Stromal cell of bone marrow (primary cell): ENCODE data around the gene PRR7.

Source experiments
- DNase-seq: peaks from one replicate; pipeline ENCODE4 v3.0.0-alpha.2; 2012; ENCODE audit warnings: low read depth

The PRR7 gene

DNA sequence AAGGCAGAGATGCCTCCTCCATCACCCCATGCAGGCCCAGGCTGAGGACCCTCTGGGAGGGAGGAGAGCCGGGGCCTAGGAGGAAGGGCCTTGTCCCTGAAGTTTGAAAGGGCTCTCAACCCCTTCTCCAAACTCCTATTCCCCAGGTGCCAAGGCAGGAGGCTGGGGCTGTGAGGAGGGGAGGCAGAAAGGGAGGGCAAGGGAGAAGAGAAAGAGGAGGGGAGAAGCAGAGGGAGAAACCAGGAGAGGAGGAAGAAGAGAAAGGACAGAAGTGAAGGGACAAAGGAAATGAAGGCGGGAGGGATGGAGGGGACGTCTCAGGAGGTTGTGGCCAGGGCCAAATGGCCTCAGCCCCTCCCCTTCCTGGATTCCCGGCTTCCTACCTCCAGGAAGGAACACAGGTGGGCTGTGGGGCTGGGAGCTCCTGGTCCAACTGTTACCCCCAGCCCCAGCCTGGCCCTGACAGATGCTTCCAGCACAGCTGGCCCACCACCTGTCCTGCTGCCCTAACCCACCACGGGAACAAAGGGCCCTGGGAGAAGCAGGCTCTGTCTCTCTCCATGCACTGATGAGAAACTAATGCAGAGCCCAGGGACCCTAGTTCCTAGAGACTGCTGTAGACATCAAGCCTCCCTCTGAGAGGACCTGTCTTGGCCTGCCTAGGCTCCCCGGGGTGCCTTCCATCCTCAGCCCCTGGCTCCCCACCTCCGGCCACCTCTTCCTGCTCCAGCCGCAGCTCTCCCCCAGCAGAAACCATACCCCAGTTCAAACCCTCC, 23.3 kb downstream of the PRR7 start:
- DNase-seq, result no peak

DNA sequence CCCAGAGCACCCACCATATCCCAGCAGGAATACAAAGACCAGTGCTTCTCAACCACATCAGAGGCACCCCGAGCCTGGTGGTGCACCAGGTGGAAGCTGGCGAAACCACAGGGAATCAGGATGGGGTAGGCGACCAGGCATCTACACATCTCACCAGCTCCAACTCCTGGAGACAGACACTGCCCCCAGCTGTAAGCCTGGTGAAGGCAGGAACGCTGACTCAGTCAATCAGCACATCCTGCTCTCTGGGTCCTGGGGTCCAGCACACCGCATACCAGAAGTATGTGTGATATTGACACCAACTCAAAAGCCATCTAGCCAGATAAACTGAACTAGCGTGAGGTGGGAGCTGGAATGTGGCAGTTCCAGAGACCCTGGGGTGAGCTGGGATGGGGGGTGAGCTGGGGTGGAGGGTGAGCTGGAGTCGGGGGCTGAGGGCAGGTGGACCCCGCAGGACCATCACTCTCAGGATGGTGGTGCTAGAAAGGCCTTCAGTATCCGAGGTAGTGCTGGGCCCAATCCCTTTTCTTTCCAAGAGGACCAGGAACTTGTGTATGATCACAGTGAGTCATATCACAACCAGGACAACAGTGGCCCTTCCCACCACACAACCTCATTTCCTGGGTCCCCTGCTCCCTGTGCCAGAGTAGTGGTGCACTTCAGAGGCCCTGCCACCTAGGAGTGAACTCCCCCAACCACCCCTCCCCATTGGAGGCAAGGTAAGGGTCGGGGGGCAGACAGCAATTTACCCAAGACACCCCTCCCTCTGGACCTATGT, 24.3 kb downstream of the PRR7 start:
- DNase-seq, result no peak

- DNase-seq, result no peak
Measured at GRCh38 chr5:177471610-177472356, 25.2 kb downstream of the PRR7 start.

DNA sequence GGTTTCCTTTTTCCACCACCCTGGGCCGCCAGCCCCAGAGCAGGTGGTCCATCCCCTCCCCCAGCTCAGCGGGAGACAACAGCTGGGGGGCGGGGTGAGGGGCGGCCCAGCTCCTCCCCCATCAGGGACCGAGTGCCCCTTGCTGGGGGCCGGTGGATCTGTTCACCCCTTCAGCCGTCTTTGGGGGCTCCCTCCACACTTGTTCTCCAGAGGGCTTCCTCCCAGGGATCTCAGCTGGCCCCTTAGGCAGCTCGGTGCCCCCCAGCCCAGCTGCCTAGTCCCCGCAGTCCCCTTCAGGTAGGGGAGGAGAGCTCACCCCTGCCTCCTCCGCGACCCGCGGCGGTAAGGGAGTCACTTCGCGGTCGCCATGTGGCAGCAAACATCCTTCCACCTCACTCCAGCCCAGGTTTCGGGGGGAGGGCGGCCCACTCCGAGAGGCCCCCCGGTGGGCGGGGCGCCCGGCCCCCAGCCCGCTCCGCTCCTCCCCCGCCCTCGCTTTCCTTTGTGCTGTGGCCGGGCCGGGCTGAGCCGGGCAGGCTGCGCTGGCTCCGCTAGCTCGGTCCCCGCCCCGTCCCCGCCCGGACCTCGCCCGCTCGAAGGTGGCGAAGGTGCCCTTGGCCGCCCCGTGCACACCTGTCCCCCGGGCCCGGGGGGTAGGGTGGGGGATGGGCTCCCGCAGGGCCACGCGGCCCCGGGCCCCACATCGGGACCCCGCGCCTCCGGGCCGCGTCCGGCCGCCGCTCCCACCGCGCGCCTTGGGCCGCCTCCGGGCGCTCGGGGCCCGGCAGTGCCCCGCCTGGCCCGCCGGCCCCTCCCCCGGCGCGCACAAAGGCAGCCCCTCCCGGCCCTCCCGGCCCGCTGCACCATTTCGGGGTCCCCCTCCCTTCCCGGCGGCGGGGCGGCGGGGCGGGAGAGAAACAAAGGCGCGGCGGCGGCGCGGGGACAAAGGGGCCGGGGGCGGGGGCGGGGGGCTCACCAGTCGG, 26.1 kb downstream of the PRR7 start:
- no peak for DNase-seq

- DNase-seq, result no peak
Measured at GRCh38 chr5:177473443-177474001, 26.9 kb downstream of the PRR7 start, which contains the start of gene DBN1. DBN1 (minus strand) TSS chr5:177473634; CDS start chr5:177473521, 113 bp downstream.

DNA sequence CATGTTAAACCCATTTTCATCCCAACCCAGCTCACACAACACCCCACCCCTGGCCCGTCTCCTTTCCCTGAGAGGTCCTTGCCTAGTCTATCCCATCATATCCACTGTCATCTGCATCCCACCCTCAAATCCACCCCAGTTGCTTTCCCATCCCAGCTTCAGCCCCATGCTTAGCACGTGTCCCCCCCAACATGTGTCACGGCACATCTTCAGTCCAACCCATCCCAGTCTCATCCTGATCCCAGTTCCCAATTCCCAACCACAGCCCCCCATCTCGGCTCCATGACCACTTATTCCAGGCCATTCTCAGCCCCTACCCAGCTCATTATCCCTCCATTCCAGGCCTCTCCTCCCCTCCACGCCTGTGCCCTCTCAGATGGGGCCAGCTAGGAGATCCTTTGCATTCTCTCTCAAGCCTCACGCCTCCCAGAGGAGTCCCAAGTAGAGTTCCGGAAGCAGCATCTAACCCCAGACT, 27.4 kb downstream of the PRR7 start:
- DNase-seq, result no peak

DNA sequence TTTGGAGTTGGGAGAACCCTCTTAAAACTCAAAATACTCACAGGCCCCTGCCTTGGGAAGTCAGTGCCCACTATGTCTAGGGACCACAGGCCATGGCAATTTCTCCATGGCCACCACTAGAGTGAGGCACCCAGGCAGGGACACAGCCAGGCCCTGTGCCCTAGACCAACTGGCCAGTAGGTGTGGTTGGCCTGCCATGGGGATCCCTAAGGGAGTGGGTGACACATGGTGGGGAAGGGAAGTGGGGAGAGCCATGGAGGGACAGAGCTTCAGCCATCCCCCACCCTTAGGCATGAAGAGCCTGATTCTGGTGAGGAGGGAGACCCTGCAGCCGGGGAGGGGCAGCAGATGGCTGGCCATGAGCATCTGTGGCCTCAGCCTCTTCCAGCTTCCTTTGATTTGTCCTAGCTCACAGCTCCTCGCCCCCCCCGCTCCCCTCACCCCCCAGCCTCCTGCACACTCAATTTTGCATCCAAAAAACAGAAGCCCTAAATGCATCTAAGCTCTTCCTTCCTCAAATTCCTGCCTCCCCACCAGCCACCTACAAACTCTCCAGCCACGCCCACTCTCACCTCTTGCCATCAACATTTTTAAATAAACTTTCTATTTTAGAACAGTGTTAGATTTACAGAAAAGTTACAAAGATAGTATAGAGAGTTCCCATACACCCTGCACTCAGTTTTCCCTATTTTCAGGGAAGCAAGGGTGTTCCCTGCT, 28.4 kb downstream of the PRR7 start:
- no peak for DNase-seq

DNA sequence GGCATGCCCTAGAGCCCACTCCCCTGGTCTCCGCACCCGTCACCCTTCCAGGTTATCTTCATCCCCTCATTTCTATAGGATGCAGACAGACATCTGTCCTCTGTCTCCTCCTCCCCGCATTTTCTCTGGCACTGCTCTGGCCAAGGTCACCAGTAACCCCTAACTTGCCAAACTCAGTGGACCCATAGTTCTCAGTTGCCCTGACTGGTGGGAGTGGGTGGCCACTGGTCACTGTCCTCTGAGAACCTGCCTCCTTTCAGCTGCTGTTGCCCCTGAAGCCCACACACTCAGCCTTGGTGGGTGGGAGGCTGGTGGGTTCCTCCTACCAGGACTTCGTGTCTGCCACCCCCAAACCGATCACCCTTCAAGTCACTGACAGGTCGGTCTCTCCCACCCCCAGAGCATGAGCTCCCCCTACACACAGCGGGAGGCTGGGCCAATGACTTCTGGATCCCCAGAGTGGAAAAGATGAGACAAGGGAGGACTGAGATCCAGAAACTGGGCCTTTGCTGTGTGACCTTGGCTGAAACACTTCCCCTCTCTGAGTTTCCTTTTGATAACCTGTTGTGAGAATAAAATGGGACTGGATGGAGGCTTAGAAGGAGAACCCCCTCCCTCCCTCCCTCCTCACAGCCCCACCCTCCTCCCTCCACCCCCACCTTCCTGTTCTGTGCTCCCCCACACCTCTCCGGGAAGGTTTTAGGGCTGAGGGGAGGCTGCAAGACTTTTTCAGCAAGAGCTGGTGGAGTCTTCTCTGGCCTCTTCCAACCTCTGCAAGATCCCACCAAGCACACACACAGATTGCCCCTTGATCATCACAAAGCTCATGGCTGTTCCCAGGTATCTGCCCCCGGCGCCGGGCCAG, 29.2 kb downstream of the PRR7 start:
- no peak for DNase-seq

DNA sequence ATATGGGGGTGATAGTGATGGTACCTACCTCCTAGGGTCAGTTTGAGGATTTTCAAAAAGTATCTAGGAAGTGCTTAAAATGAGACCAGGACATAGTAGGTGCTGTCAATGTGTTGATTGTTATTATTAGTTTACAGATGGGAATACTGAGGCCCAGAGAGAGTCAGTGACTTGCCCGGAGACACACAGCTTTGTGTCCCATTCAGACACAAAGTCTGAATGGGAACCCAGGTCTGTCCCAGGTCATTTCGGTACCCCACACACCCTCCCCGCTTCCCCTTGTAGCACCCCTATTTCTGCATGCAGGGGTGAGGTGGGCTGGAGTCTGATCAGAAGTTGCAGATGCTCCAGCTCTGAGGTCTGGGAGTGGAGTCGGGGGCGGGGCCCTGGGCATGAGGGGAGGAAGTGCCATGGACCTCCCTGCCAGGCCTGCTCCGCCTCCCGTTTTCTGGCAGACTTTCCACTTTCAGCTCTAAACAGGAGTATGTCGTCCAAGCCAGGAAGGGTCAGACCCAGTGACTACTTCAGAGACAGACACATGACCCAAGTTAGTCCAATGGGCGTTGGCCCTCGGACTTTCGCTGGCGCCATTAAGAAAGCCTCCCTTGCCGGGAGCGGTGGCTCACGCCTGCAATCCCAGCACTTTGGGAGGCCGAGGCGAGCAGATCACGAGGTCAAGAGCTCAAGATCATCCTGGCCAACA, 30.1 kb downstream of the PRR7 start:
- no peak for DNase-seq

DNA sequence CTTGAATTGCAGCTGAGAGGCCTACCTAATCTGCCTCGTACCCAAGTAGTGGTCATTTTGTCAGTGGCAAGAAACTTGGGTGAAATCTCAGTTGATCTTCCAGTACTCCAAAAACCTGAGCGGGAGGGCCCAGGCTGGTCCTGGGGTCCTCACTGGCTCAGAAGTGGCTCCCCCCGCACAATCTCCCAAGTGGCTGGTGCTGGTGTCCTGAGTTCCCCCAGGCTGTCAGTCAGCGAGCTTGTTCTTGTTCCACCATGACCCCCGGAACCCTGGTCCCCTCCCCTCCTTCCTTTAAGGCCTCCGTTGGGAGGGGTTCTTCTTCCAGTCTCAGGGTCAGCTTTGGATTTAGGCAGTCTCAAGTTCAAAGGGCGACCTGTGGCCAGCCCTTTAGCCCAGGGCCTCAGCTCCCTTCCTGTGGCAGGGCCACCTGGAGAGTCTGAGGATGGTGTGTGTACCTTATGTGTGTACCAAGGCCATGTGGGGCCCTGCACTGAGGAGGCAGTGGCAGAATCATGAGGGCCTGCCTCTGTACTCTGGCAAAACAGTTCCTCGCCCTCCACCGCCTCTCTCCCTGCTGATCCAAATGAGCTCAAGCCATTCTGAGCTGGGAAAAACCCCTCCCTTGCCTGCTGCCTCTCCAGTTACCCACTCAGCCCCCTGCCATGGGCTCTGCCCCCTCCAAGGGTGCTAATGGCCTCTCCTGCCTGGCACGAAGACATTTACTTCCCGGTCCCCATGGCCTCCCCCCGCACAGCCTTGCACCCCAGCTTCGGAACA, 31.3 kb downstream of the PRR7 start:
- DNase-seq, result no peak

DNA sequence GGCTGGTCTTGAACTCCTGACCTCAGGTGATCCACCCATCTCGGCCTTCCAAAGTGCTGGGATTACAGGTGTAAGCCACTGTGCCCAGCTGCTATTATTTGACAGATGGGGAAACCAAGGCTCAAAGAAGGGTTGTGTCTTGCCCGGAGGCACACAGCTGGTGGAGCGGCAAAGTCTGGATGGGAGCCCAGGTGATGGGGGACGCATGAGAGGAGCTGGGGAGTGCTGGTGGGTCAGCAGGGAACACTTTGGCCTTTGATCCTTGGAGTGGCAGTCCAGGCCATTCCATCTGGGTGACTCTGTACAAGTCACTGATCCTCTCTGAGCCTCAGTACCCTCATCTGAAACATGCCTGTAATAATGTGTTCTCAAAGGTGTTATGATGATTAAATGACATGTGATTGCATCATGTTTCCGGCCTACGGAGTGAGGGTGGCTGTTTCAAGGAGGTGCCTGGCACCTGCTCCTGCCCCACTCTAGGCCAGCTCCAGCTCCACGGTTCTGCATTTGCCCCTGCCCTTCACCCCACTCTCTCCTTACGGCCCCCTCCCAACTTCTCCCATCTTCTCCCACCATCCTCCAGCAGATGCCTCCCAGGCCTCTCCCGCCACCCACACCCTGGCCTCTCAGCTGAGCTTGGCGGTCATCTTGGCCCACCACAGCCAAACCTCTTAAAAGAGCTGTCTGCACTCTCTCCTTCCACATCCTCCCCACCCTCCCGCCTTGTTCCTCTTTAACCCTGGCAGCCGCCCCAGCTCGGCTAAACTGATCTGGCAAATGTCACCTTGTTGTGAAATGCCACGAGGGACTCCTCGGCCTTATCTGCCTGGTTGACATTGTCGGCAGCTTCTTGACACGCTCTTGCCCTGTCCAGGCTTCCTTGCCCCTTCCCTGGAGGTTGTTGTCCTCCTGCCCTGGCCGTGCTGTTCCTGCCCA, 32.4 kb downstream of the PRR7 start:
- DNase-seq, result no peak

DNA sequence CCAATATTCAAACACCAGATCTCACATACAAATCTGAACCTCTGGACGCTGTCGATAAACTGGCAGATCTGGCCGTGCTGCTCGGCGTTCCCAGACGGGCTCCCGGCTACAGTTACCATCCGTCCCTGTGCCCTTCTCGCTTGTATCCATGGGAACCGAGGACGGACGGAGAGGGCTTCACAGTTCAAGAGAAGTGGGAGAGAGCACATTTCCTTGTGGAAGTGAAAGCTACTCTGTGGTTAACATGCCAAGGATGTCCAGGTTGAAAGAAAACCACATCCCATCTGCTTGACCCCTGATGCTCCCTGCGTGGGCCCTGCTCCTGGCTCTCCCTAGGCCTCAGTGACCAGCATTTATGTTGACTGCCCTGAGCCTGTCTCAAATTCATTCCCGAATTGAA, 33.2 kb downstream of the PRR7 start:
- no peak for DNase-seq

GRCh38 chr5:177482359-177482795, 35.8 kb downstream of the PRR7 start:
- no peak for DNase-seq

GRCh38 chr5:177483042-177483441, 36.4 kb downstream of the PRR7 start:
- no peak for DNase-seq

DNA sequence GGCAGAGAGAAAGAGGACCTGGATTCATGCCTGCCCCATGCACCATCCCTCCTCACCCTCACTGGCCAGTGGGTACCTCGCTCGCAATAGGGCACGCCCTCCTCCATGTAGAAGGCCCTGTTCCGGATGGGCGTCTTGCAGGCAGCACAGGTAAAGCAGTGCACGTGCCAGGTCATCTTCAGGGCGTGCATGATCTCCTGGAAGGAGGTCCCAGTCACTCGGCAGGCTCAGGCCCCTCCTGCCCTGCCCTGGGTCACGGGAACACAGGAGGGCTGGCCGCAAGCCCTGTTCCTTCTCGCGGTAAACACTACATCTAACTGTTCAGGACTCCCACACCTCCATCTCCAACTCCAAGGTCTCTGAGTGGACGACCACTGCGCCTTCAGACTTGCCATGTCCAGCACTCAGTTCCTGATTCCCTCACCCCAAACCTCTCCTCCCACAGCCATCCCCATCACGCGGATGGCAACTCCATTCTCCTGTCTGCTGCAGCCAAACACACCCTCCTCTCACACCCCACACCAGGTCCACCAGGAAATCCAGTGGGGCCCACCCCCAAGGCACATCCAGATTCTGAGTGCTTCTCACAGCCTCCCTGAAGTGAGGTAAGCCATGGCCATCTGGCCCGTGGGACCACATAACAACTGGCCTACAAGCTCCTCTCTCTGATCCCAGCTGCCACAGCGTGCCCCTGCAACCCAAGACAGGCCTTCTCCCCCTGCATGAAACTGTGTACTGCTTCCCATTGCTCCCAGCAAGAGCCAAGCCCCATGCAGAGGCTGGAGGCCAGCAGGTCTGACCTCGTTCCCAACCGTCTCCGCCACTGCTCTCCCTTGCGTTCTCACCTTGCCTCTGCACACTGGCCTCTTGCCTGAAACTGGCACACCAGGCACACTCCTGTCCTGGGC, 37.6 kb downstream of the PRR7 start:
- DNase-seq, result no peak
